GM23338 (cell line): ENCODE measurements around the gene NFIC. TPM values are rescaled to one million over a fixed set of nuclear protein-coding genes. Genes with fewer than 3 reads are reported as not detected.
"Not testable (repeated sequence)": the region's sequence is repeated elsewhere in the genome, so short reads cannot be mapped to it uniquely, and the experiment has no call there.

Source experiments
- ATAC-seq: fragments of 200-7000 bp; cut with Tn5 transposase; 3 replicates; pipeline ENCODE4 v1.9.1; 2020
- DNase-seq: peaks from one replicate; pipeline ENCODE4 v3.0.0-alpha.2; 2015; ENCODE audit warnings: low spot score
- H2AFZ ChIP-seq: fragments of 200-600 bp; sonication (generic); 2 replicates; pipeline ENCODE4 v1.8.0; 2016; ENCODE audit warnings: antibody characterized with exemption, mild to moderate bottlenecking, moderate library complexity
- H3F3A ChIP-seq: fragments of 200-600 bp; sonication (generic); replicated peaks from 2 replicates; pipeline ENCODE4 v1.8.0; 2017; ENCODE audit warnings: antibody characterized with exemption, mixed run types, low read depth
- H3K27ac ChIP-seq: fragments of 200-600 bp; sonication (generic); 2 replicates; pipeline ENCODE4 v1.6.1; 2016; ENCODE audit warnings: low read depth
- H3K27me3 ChIP-seq: fragments of 200-600 bp; sonication (generic); 2 replicates; pipeline ENCODE4 v1.8.0; 2016; ENCODE audit warnings: mild to moderate bottlenecking, mixed run types, moderate library complexity; ENCODE audit not compliant: insufficient read depth
- H3K36me3 ChIP-seq: fragments of 200-600 bp; sonication (generic); 2 replicates; pipeline ENCODE4 v1.8.0; 2016; ENCODE audit warnings: mild to moderate bottlenecking; ENCODE audit not compliant: insufficient read depth
- H3K4me1 ChIP-seq: fragments of 200-600 bp; sonication (generic); 2 replicates; pipeline ENCODE4 v1.8.0; 2016; ENCODE audit warnings: mild to moderate bottlenecking, moderate library complexity; ENCODE audit not compliant: insufficient read depth
- H3K4me2 ChIP-seq: fragments of 200-600 bp; sonication (generic); 2 replicates; pipeline ENCODE4 v1.7.1; 2017; ENCODE audit warnings: mixed run types
- H3K4me3 ChIP-seq: fragments of 200-600 bp; sonication (generic); 2 replicates; pipeline ENCODE4 v1.6.1; 2016; ENCODE audit warnings: mixed run types
- H3K79me2 ChIP-seq: fragments of 200-600 bp; sonication (generic); replicated peaks from 2 replicates; pipeline ENCODE4 v1.8.0; 2017; ENCODE audit warnings: mild to moderate bottlenecking; ENCODE audit not compliant: insufficient read depth
- H3K9me2 ChIP-seq: fragments of 200-600 bp; sonication (generic); 2 replicates; pipeline ENCODE4 v1.8.0; 2017; ENCODE audit not compliant: insufficient read depth
- H4K20me1 ChIP-seq: fragments of 200-600 bp; sonication (generic); replicated peaks from 2 replicates; pipeline ENCODE4 v1.8.0; 2017; ENCODE audit warnings: mild to moderate bottlenecking; ENCODE audit not compliant: insufficient read depth
- H3K27ac Mint-ChIP-seq: 2 replicates; pipeline ENCODE4 v1.8.0; 2020; ENCODE audit warnings: inconsistent platforms, mild to moderate bottlenecking, moderate library complexity, mixed read lengths
- H3K27me3 Mint-ChIP-seq: 3 replicates; pipeline ENCODE4 v1.8.0; 2022; ENCODE audit warnings: low read depth, mild to moderate bottlenecking, moderate library complexity, mixed read lengths, inconsistent platforms; ENCODE audit not compliant: insufficient read depth, poor library complexity
- H3K36me3 Mint-ChIP-seq: 3 replicates; pipeline ENCODE4 v1.8.0; 2021; ENCODE audit warnings: low read depth, mild to moderate bottlenecking, inconsistent platforms, moderate library complexity, mixed read lengths
- H3K4me1 Mint-ChIP-seq: 3 replicates; pipeline ENCODE4 v1.8.0; 2020; ENCODE audit warnings: mild to moderate bottlenecking, inconsistent platforms, mixed read lengths
- H3K4me3 Mint-ChIP-seq: 3 replicates; pipeline ENCODE4 v1.8.0; 2021; ENCODE audit warnings: moderate library complexity, mild to moderate bottlenecking, inconsistent platforms, mixed read lengths
- H3K9me3 Mint-ChIP-seq: 3 replicates; pipeline ENCODE4 v1.8.0; 2020; ENCODE audit warnings: moderate library complexity, mild to moderate bottlenecking, inconsistent platforms, mixed read lengths
- ETS1 ChIP-seq: IDR thresholded peaks from 2 replicates; pipeline ENCODE4 v1.6.1; 2016; ENCODE audit warnings: antibody characterized with exemption
- EZH2 ChIP-seq: fragments of 200-600 bp; sonication (generic); IDR thresholded peaks from one replicate; pipeline ENCODE4 v1.8.0; 2017; ENCODE audit warnings: antibody characterized with exemption, mild to moderate bottlenecking, low read depth; ENCODE audit not compliant: unreplicated experiment
- EZH2phosphoT487 ChIP-seq: fragments of 200-600 bp; sonication (generic); IDR thresholded peaks from one replicate; pipeline ENCODE4 v1.8.1; 2018; ENCODE audit warnings: antibody characterized with exemption; ENCODE audit not compliant: unreplicated experiment
- JUNB ChIP-seq: IDR thresholded peaks from one replicate; pipeline ENCODE4 v1.6.1; 2016; ENCODE audit warnings: antibody characterized with exemption; ENCODE audit not compliant: unreplicated experiment
- NANOG ChIP-seq: IDR thresholded peaks from 2 replicates; pipeline ENCODE4 v1.6.1; 2016; ENCODE audit warnings: antibody characterized with exemption, borderline replicate concordance
- REST ChIP-seq: IDR thresholded peaks from one replicate; pipeline ENCODE4 v1.6.1; 2018; ENCODE audit warnings: antibody characterized with exemption; ENCODE audit not compliant: unreplicated experiment
- STAT1 ChIP-seq: IDR thresholded peaks from one replicate; pipeline ENCODE4 v1.6.1; 2016; ENCODE audit warnings: antibody characterized with exemption; ENCODE audit not compliant: unreplicated experiment
- ZNF114 ChIP-seq: fragments of 250-450 bp; sonication (Bioruptor Pico); IDR thresholded peaks from 2 replicates; pipeline ENCODE4 v1.5.0; 2020; ENCODE audit warnings: mild to moderate bottlenecking, moderate library complexity
- ZNF462 ChIP-seq: fragments of 250-450 bp; sonication (Bioruptor Pico); IDR thresholded peaks from 2 replicates; pipeline ENCODE4 v1.5.0; 2020; ENCODE audit warnings: mild to moderate bottlenecking, moderate library complexity
- polyA plus RNA-seq: library from polyadenylated mRNA; unstranded; fragments of >200 nt; fragmentation: Nextera tagmentation; extraction: Ambion mirVana; gene quantifications from 2 replicates; pipeline ENCODE4 v1.2.1, GENCODE V29; 2016
- total RNA-seq: library from RNA; depleted of rRNA; stranded (reverse); fragments of >200 nt; shearing (Covaris generic); gene quantifications from 2 replicates; pipeline ENCODE4 v1.2.3, GENCODE V29; 2014

NFIC gene
- total and polyA plus RNA-seq, 2 experiments from 2014 or later: 1.3 to 5.3 TPM

GRCh38 chr19:3334749-3335430 lies 31.5 kb upstream of the NFIC start:
- H3K4me1 ChIP-seq, H3K27me3 ChIP-seq, H3K9me2 ChIP-seq, ATAC-seq, H3K4me3 ChIP-seq, H2AFZ ChIP-seq, H3K27ac Mint-ChIP-seq, H3K4me3 Mint-ChIP-seq, H3K9me3 Mint-ChIP-seq, H4K20me1 ChIP-seq, H3K27ac ChIP-seq, H3K4me2 ChIP-seq, H3K79me2 ChIP-seq, H3K36me3 ChIP-seq, H3F3A ChIP-seq, H3K27me3 Mint-ChIP-seq, H3K36me3 Mint-ChIP-seq, DNase-seq, H3K4me1 Mint-ChIP-seq: not testable (repeated sequence)

GRCh38 chr19:3335431-3336350 lies 30.7 kb upstream of the NFIC start:
- no peak overlapping the region for H3K4me2 ChIP-seq
- no peaks in the 10 kb centered on the region for H3K79me2 ChIP-seq
- no peaks in the 10 kb centered on the region for H3K4me1 Mint-ChIP-seq
- H3K4me1 ChIP-seq: no peaks in the 10 kb centered on the region
- DNase-seq (no peak), ATAC-seq (no peak)
- no peak overlapping the region for H3K4me3 Mint-ChIP-seq
- H3K9me3 Mint-ChIP-seq: peaks cover 7% of the 10 kb centered on the region
- no peak overlapping the region for H3K4me3 ChIP-seq
- H4K20me1 ChIP-seq: no peaks in the 10 kb centered on the region
- no peak overlapping the region for H2AFZ ChIP-seq
- H3K36me3 ChIP-seq: no peaks in the 10 kb centered on the region
- no peaks in the 10 kb centered on the region for H3K27me3 ChIP-seq
- H3K27ac ChIP-seq: no peak overlapping the region
- no peak overlapping the region for H3K27ac Mint-ChIP-seq
- H3K36me3 Mint-ChIP-seq: no peaks in the 10 kb centered on the region
- H3K27me3 Mint-ChIP-seq: peaks cover 3% of the 10 kb centered on the region
- H3K9me2 ChIP-seq: no peaks in the 10 kb centered on the region
- no peaks in the 10 kb centered on the region for H3F3A ChIP-seq
- no peak for TF ChIP-seq EZH2
- TF ChIP-seq EZH2phosphoT487: no peak
- TF ChIP-seq ZNF114 (CRISPR knock-in tag): no peak
- no peak for TF ChIP-seq JUNB
- no peak for TF ChIP-seq ETS1
- TF ChIP-seq ZNF462 (CRISPR knock-in tag): no peak
- TF ChIP-seq STAT1: no peak
- no peak for TF ChIP-seq NANOG
- no peak for TF ChIP-seq REST
